Kidney glomerular epithelial cell (primary cell): ENCODE measurements around the gene NAP1L1.
A peak's percentile ranks its signal among the peaks of the same experiment; 100 is the strongest.

Experiments
- DNase-seq: peaks from one replicate; lab custom pipeline; 2025; lab: John Stamatoyannopoulos, UW

The NAP1L1 gene

GRCh38 chr12:76083904-76084862 is at the start of gene NAP1L1:
Gene NAP1L1, minus strand, starts transcription at chr12:76084685. Its CDS starts 10,466 bp downstream, at chr12:76074219.
- peak; percentile 92 for DNase-seq

- no peak for DNase-seq
These were observed 43.1 kb upstream of the NAP1L1 start for GRCh38 chr12:76127588-76127987.

GRCh38 chr12:76124456-76124855 is 40.0 kb upstream of the NAP1L1 start:
- no peak for DNase-seq

- DNase-seq: peak; percentile 34
These were observed 39.1 kb upstream of the NAP1L1 start for GRCh38 chr12:76123259-76124212.

- DNase-seq: no peak
These were observed 35.4 kb upstream of the NAP1L1 start for GRCh38 chr12:76119887-76120286.

- no peak for DNase-seq
These were observed 33.3 kb upstream of the NAP1L1 start for GRCh38 chr12:76117751-76118150.

- no peak for DNase-seq
These were observed 32.7 kb upstream of the NAP1L1 start for GRCh38 chr12:76117067-76117691.

GRCh38 chr12:76113800-76114757 is 29.6 kb upstream of the NAP1L1 start:
- no peak for DNase-seq

- DNase-seq: no peak
These were observed 26.8 kb upstream of the NAP1L1 start for GRCh38 chr12:76111209-76111749.

GRCh38 chr12:76109879-76110278 is 25.4 kb upstream of the NAP1L1 start:
- DNase-seq: no peak

GRCh38 chr12:76108356-76108755 is 23.9 kb upstream of the NAP1L1 start:
- no peak for DNase-seq

- DNase-seq: no peak
These were observed 22.1 kb upstream of the NAP1L1 start for GRCh38 chr12:76106631-76107030.

- DNase-seq: no peak
These were observed 19.5 kb upstream of the NAP1L1 start for GRCh38 chr12:76103958-76104357.

GRCh38 chr12:76101739-76102385 is 17.4 kb upstream of the NAP1L1 start:
- no peak for DNase-seq

- DNase-seq: no peak
These were observed 11.7 kb upstream of the NAP1L1 start for GRCh38 chr12:76096079-76096646.

GRCh38 chr12:76094754-76095153 is 10.3 kb upstream of the NAP1L1 start:
- no peak for DNase-seq

GRCh38 chr12:76091246-76091754 is 6.8 kb upstream of the NAP1L1 start:
- DNase-seq: no peak

- no peak for DNase-seq
These were observed 1.0 kb upstream of the NAP1L1 start for GRCh38 chr12:76085520-76085868.

GRCh38 chr12:76084863-76085519 is 506 bp upstream of the NAP1L1 start:
- DNase-seq: peak; percentile 78
